HG03378 (cell line): Measurements from ENCODE around the gene PPP1CA.
"Not testable (repeated sequence)": the region's sequence is repeated elsewhere in the genome, so short reads cannot be mapped to it uniquely, and the experiment has no call there.

Experiments
- ATAC-seq: cut with Tn5 transposase; IDR thresholded peaks from one replicate; pipeline ENCODE4 v1.9.1; 2021; ENCODE audit warnings: mild to moderate bottlenecking, moderate library complexity; ENCODE audit not compliant: unreplicated experiment

Gene PPP1CA

DNA sequence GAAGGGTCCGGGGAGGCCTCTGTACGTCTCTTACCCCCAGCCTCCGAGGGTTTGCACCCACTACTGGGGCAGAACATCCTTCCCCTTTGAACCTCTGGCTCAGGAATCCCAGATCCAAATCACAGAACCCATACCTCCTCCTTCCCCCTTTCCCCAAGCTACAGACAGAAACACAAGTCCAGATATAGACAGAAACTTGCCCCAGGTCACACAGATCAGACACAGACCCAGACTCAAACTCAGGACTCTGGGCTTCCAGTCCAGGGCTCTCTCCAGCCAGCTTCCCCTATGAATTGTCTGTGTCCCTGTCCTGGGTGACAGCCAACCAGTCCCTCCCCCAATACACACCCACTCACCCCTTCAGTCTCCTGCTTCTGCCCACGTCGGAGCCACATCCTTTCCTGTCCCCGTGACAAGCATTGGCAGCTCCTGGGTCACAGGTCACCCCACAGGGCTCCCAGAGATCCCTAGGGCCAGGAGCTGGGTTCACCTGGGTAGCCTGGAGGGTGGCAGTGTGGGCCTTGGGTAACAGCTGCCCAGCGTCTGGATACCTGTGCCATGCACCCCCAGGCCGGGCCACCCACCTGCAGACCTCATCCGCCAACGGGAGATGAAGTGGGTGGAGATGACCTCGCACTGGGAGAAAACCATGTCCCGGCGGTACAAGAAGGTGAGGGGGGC is 3.0 kb upstream of the PPP1CA start:
- no peak for ATAC-seq

DNA sequence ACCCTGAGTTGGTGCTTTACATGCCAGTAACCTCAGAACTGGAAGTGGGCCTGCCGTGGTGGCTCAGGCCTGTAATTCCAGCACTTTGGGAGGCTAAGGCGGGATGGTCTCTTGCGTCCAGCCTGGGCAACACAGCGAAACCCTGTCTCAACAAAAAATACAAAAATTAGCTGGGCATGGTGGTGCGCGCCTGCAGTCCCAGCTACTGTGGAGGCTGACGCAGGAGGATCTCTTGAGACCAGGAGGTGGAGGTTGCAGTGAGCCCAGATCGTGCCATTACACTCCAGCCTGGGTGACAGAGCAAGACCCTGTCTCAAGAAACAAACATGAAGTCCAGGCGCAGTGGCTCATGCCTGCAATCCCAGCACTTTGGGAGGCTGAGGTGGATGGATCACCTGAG is 1.4 kb upstream of the PPP1CA start:
- not testable (repeated sequence) for ATAC-seq

DNA sequence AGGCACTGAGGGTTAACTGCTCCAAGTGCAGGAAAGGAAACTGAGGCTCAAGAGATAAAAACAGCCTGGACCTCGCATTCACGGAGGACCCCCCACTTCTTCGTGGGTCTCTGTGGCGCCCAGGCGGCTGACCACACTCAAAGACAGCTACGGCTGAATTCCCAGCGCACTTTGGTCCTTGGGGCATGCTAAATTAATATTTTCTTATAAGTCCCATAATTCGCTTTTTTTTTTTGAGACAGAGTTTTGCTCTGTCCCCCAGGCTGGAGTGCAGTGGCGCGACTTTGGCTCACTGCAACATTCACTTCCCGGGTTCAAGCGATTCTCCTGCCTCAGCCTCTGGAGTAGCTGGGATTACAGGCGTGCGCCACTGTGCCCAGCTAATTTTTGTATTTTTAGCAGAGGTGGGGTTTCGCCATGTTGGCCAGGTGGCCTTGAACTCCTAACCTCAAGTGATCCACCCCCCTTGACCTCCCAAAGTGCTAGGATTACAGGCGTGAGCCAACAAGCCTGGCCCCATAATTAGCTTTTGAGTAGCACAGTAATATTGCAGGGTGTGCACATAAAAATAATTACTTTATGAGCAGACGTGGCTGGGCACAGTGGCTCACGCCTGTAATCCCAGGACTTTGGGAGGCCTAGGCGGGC is 658 bp upstream of the PPP1CA start:
- ATAC-seq: not testable (repeated sequence)

DNA sequence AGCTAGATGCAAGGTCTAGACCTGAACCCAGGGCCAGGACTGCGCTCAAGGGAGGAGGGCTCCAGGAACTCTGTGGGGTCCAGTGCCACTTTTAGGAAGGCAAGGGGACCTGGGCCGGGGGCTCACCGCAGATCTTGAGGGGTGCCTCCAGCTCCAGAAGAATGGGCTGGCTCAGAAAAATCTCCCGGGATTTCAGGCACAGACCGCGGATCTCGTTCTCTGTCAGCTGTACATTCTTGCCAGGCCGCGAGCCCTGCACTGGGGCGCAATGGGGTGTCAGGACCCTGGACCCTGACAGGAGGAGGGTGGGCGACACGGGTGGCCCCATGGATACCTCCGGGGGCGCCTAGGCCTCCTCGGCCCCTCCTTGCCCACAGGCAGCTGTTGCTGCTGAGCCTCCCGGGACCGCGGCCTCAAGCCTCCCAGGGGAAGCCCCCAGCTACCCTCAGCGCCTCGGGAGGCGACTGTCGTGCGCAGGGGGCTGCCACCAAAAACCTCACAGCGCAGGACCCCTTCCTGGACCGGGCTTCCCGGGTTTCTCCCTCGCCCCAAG is 640 bp downstream of the PPP1CA start:
- ATAC-seq: peak; percentile 21

DNA sequence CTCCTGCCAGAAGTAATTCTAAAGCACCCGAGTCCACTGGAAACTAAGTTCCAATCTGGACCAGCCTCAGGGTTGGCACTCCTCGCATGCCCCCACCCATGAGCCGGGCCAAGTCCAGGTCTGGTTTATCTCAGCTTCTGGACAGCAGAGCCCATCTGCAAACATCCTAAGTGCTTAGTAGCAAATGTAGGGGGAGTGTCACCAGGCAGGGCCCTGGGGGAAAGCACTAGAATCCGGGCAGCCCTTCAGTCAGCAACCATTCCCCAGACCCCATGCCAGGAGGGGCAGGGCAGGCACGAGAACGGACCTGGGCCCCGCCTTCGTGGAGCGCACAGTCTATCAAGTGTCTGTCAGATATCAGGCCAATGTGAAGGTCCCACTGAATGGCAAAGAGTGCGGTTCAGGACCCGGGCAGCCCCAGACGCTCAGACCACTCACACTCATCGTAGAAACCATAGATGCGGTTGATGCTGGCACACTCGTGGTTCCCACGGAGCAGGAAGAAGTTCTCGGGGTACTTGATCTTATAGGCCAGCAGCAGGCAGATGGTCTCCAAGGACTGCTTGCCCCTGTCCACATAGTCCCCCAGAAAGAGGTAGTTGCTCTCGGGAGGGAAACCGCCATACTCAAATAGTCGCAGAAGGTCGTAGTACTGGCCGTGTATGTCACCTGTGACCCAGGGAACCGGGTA is 1.3 kb downstream of the PPP1CA start:
- ATAC-seq: no peak

DNA sequence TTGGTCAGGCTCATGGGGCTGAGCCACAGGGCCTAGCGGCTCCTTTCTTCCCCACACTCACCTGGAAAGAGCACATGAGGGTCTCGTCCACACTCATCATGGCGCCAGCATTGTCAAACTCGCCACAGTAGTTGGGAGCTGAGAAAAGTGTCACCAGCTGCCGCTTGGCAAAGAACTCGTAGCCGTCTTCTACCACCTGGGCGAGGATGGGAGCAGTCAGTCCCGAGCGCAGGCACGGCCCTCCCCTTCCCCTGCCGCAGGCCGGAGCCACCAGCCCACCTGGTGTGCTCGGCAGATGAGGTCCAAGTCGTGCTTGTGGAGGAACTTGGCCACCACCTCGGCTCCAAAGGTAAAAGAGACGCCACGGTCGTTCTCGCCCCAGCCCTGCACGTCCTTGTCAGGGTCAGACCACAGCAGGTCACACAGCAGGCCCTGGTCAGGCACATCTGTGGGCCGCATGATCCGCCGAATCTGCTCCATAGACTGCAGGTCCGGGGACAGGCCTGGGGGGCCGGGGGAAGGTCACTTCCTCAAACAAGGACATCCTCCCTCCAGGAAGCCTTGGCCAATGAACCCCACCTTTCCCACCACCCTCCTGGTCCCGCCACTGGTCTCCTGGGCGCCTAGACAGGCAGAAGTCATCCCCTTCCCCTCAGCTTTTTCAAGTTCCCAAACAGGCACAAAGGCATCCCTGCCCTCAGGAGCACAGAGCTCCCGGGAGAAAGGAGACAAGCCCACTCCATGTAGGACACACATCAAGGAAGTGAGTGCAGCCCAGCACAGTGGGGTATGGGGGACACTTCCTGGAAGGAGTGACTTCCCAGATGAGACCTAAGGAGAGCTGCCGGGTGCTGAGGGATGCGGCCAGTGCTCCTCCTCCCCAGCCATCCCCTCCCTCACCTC is 2.7 kb downstream of the PPP1CA start:
- ATAC-seq: no peak

DNA sequence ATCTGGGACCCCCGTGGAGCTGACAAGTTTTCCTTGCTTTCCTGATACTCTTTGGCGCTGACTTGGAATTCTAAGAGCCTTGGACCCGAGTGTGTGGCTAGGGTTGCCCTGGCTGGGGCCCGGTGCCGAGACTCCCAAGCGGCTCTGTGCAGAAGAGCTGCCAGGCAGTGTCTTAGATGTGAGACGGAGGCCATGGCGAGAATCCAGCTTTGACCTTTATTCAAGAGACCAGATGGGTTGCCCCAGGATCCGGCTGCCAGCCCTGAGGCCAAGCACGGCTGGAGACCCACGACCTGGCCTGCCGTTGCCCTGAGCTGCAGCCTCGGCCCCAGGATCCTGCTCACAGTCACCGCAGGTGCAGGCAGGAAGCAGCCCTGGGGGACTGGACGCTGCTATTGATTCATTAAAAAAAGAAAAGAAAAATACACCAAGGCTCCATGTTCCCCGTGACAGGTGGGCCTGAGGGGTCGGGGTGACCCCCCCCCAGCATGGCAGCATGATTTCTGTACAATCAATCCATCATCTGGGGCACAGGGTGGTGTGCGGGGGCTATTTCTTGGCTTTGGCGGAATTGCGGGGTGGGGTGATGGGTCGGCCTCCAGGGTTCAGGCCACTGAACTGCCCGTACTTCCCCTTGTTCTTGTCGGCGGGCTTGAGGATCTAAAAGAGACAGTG is 3.5 kb downstream of the PPP1CA start:
- ATAC-seq: no peak

DNA sequence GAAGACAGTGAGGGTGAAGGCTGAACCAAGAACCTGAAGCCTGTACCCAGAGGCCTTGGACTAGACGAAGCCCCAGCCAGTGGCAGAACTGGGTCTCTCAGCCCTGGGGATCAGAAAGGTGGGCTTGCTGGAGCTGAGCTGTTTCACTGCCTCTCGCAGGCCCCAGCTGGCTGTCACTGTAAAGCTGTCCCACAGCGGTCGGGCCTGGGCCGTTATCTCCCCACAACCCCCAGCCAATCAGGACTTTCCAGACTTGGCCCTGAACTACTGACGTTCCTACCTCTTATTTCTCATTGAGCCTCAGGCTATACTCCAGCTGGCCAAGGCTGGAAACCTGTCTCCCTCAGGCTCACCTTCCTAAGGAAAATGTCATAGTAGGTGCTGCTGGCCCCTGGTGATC is 4.1 kb downstream of the PPP1CA start:
- ATAC-seq: no peak

DNA sequence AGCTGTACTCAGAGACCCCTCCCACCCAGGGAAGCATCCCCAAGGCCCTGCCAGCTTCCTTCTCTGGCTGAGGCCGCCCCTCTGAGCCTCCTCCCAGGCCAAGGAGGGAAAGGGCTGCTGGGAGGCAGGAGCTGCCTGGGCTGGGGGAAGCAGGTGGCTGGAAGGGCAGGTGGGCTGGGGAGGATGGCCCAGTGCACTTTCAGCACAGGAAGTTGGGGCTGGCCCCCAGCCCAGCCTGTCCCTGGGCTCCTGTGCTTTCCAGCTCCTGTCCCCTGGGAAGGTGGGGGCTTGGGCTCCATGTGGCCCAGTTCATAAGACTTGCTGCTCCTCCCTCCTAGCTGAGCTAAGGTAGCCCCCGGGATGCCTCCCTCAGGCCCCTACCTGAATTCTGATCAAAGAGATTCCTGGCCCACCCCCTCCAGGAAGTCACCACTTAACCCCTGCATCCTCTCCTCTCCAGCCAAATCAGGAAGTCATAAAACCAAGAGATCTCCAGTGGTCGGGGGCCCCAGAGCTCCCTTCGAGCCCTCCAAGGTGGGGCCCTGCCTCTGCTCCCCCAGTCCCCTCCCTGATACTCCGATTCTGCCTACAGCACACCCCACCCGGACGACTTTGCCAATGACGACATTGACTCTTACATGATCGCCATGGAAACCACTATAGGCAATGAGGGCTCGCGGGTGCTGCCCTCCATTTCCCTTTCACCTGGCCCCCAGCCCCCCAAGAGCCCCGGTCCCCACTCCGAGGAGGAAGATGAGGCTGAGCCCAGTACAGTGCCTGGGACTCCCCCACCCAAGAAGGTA is 4.9 kb downstream of the PPP1CA start:
- no peak for ATAC-seq

DNA sequence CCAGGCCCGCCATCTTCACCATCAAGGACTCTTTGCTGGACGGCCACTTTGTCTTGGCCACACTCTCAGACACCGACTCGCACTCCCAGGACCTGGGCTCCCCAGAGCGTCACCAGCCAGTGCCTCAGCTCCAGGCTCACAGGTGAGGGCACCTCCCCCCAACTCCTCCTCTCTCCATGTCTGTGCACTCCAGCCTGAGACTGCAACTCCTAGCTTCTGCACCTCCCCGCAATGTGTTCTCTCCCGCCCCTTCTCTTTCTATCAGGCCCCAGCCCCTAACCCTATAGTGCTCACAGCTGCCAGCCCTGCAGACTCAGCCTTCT is 5.4 kb downstream of the PPP1CA start:
- ATAC-seq: no peak

DNA sequence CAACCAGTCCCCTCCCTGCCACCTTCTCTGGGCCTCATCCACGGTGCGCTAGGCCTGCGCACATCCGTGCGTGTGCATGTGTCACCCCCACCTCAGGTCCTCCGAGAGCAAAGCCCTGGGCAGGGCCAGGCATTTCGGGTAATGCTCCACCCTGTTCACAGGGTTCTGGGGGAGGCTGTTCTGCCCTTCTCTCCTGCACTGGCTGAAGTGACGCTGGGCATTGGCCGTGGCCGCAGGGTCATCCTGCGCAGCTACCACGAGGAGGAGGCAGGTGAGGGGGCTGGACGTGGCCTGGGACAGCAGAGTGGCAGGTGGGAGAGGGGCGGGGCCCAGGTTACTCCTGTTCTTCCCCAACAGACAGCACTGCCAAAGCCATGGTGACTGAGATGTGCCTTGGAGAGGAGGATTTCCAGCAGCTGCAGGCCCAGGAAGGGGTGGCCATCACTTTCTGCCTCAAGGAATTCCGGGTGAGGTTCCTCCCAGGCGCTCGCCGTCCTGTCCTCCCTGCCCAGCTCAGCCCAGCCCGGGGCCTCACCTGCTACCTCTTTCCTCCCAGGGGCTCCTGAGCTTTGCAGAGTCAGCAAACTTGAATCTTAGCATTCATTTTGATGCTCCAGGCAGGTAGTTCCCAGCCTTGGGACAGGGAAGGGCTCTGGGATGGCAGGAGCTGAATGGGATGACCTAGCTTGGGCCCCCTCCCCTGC is 6.0 kb downstream of the PPP1CA start:
- no peak for ATAC-seq

DNA sequence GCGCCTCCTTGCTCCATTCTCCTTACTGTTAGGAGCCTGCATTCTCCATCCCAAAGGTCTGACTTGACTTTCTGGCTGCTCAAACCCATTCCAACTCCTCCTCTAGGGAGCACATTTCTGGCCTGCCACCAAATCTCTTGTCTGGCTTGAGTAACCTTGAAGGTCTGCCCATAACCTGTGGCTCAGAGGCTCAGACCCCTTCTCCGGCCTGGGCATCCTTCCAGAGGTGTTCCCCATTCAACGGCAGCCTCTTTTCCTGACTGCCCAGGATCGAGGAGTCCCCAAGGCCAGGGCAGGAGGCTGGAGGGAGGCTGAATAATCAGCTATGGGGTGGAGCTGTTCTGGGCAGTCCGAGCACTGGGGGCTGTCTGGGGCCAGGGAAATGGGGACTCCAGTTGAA is 7.7 kb downstream of the PPP1CA start:
- no peak for ATAC-seq

DNA sequence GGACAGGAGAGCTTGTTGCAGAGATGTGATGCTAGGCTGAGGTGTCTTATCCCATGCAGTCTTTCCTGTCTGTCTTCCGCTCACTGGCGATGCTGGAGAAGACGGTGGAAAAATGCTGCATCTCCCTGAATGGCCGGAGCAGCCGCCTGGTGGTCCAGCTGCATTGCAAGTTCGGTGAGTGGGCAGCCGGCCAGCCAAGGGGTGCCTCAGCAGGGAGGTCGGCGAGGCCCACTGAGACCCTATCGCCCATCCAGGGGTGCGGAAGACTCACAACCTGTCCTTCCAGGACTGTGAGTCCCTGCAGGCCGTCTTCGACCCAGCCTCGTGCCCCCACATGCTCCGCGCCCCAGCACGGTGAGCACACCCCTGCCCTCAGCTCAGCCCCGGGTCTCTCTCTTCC is 8.2 kb downstream of the PPP1CA start:
- ATAC-seq: no peak

DNA sequence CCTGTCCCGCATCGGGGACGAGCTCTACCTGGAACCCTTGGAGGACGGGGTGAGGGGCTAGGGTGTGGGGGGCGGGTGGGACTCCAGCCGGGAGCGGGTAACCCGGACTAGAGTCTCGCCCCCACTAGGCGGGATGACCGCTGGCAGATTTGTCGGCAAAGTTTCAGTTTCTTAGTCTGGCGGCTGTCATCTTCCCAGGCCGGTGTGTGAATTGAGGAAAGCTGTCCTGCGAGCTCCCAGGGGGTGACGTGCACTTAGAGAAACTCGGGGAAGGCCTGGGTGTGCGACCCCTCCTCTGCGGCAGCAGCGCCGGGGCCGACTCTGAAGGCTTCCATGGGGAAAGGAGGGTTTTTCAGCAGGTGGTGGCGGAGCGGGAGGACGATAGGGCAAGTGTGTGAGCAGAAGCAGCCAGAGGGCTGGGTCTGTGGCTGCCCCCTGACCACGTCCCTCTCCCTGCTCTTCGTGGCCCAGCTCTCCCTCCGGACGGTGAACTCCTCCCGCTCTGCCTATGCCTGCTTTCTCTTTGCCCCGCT is 9.4 kb downstream of the PPP1CA start:
- no peak for ATAC-seq

DNA sequence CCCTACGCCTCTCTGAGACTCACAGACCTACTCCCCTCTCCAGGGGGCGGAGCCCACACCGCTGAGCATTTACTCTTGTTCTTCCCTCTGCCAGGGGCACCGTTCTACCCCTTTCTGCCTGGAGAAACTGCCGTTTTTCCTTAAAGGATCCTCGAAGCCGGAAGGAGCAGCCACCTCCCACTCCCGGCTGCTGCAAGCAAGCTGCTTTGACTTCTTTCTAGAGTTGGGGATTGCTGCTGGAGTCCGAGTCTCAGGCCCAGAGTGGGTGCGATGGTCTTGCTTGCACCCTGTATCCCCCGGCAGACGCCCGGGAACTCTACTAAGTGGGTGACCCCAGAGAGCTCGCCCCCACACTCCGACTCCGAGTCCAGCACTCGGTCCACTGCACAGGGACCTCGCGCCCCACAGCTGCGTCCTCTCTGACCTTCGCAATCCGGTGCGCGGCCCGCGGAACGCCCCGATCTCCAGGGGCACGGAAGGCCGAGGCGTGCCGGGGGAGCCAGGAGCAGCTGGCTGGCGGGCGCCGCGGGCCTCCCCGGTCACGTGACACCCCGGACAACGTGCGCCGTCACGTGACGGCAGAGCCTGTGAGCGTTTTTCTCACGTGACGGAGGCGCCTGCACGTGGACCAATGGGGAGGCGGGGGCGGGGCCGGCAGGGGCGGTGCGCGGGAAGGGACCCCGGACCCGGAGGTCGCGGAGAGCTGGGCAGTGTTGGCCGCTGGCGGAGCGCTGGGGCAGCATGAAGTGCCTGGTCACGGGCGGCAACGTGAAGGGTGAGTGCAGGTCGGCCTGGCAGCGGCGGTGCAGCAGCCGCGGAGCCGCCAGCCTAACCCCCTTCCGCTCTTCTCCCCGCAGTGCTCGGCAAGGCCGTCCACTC is 10.1 kb downstream of the PPP1CA start, which contains the start of gene RAD9A:
RAD9A (plus strand) TSS at position 683 of the 879 bp plus-strand sequence; CDS start at position 742, 59 bp downstream.
- ATAC-seq: no peak

DNA sequence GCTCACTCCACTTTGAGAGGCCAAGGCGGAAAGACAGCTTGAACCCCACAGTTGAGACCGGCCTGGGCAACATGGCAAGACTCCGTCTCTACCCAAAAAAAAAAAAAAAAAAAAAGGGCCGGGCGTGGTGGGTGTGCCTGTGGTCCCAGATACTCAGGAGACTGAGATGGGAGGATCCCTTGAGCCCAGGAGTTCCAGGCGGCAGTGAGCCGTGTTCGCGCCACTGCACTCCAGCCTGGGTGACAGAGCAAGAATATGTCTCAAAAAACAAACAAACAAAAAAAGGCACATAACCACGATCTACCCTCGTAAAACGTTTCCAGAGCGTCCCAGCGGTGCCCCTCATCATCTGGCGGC is 10.7 kb downstream of the PPP1CA start:
- no peak for ATAC-seq

DNA sequence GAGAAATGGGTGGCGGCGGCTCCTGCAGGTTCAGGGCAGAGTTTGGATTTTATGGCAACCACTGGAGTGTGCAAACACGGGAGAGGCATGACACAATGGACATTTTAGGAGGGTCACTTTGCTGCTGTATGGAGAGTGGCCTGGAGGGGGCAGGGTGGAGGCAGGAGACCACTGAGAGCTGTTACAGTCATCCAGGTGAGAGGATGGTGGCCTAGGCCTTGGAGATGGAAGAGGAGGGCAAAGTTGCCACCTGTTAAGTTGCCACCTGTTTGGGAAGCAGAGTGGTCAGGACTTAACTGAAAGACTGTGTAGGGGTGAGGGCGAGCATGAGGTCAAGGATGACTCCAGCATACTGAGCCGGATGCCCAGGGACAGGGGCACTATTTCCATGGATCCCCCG is 12.2 kb downstream of the PPP1CA start:
- no peak for ATAC-seq

DNA sequence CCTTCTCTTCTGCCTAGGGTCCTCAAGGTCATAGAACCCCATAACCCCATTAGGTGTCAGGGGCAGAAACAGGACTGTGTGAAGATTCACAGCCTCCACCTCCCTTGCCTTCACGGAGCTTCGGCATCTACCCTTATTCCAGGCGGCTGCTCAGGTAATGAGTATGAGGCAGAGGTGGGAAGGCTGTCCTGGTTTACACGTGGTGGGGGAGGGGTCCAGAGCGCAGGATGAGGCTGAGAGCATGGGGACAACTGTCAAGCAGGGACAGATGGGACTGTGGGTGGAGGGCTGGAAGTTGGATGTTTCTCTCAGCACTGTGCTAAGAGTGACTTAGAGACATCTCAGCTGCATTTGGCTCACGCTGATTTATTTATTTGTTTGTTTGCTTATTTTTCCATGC is 14.1 kb downstream of the PPP1CA start:
- no peak for ATAC-seq
